H7 (cell line): ENCODE measurements around the gene CHST9. TPM values are rescaled to one million over a fixed set of nuclear protein-coding genes. Genes with fewer than 3 reads are reported as not detected.
A peak's percentile ranks its signal among the peaks of the same experiment; 100 is the strongest.

Experiments
- DNase-seq: peaks from one replicate; pipeline ENCODE4 v3.0.0; 2012
- H3K27me3 ChIP-seq: 2 replicates; pipeline ENCODE4 v1.6.0; 2011; ENCODE audit warnings: mild to moderate bottlenecking, low read length; ENCODE audit not compliant: control insufficient read depth, insufficient read depth
- H3K36me3 ChIP-seq: replicated peaks from 2 replicates; pipeline ENCODE4 v1.5.1; 2011; ENCODE audit warnings: low read length; ENCODE audit not compliant: control insufficient read depth, insufficient read depth
- H3K4me3 ChIP-seq: 2 replicates; pipeline ENCODE4 v1.5.1; 2011; ENCODE audit warnings: low read depth, mild to moderate bottlenecking, control low read depth, low read length, moderate library complexity; ENCODE audit not compliant: insufficient read depth
- total RNA-seq: library from RNA; depleted of rRNA; stranded (reverse); fragments of >200 nt; shearing (Covaris generic); gene quantifications from 2 replicates; pipeline ENCODE4 v1.2.3, GENCODE V29; 2014

The CHST9 gene
- total RNA-seq, 1 experiment from 2014 or later: 2.7 TPM

DNA sequence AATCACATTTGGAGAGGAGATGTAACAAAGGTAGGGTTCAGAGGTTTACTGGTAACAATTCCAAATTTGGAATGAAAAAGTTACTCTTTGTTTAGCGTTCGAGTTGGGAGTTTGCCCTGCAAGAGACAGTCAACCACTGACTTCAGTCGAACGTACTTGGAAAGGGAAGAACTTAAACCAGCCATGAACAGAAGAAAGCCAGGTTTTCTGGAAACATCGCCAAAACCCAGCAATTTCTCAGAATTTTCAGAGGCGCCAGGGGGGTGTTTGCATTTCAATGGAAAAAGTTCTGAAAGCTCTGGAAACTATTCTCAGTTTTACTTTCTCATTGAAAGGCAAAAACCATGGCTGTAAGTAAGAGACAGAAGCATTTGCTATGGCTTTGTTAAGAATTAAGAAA lies 291.1 kb downstream of the CHST9 start:
- DNase-seq: no peak
- no peak overlapping the region for H3K4me3 ChIP-seq
- no peaks in the 10 kb centered on the region for H3K36me3 ChIP-seq
- no peaks in the 10 kb centered on the region for H3K27me3 ChIP-seq

DNA sequence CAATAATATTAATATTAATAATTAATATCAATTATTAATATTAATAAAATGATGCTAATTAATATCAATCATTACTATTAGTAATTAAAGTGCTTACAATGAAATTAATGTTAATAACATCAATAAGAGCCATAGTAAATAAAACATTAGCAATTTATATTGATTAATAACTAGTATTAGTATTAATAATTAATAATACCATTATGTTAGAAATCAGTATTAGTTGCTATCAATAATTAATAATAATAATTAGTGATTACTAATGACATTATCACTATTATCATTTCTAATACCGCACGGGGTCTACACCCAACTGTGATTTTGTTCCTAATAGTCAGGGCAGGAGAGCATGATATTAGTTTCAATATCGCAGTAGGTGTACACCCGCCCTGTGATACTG lies 296.8 kb downstream of the CHST9 start:
- no peaks in the 10 kb centered on the region for H3K27me3 ChIP-seq
- no peaks in the 10 kb centered on the region for H3K36me3 ChIP-seq
- DNase-seq: no peak
- H3K4me3 ChIP-seq: no peak overlapping the region

DNA sequence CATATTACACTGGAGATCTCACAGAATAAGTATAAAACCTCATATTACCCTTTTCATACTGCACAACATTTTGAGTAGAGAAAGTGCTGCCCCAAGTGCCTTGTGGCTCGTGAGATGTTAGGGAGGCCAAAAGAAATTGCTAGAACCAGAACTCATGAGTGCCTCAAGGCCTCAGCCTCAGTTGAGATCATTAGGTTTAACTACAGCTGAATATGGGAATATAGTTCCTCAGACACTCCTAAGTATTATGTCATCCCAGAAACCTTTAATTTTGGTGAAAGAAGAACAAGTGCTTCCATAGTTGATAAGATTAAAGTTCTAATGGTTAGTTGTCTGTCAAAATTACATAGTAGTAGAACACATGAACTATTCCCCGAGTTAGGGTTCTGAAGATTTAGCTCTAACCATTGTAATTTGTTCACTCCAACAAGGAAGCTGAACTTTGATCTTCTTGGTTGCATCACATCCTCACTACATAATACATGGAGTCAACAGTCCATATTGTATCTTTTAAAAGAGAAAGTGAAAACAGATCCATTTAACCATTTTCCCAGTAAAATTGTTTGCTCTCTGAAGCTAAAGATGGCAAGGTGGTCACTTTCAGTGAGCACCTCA lies 310.0 kb downstream of the CHST9 start:
- no peaks in the 10 kb centered on the region for H3K27me3 ChIP-seq
- no peaks in the 10 kb centered on the region for H3K36me3 ChIP-seq
- no peak for DNase-seq
- H3K4me3 ChIP-seq: no peak overlapping the region

DNA sequence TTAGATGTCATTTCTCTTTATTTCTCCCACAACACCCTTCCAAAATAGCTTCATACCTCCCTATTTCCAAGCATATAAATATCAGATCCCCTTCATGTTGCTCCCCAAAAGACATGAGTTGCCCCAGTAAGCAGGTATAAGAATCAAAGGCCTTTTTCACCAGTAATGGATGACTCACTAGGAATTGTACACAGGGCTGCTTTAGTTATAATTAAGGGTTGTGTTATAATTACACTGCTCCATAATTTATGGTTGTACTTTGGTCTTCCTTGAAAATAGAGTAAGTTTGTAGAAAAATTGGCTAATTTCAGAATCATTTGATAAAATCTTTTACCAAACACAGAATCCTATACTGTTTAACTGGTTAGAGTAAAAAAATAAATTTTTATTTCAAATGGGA lies 310.8 kb downstream of the CHST9 start:
- DNase-seq: no peak
- Histone ChIP-seq H3K4me3 (no peak overlapping the region), H3K36me3 (no peaks in the 10 kb centered on the region), H3K27me3 (no peaks in the 10 kb centered on the region)

DNA sequence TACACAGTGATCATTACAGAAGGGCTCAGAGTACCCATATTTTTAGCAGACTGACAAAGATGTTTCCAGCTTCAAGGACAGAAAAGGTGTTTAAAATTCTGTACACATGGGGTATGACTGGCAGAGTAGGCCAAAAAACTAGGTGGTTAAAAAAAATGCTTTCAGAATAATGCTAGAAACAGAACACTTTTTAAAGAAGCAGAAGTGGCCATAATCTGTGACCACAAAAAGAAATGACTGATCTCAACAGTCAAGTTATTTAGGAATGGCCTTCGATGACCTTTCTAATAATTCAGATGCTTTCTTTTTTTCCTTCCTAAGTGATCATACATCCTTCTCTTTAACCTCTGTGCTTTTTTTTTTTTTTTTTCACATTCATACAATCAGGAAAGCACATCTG lies 315.5 kb downstream of the CHST9 start:
- no peaks in the 10 kb centered on the region; the same call in 1 of the 2 replicates for H3K27me3 ChIP-seq
- no peak for DNase-seq
- no peak overlapping the region for H3K4me3 ChIP-seq
- no peaks in the 10 kb centered on the region for H3K36me3 ChIP-seq

DNA sequence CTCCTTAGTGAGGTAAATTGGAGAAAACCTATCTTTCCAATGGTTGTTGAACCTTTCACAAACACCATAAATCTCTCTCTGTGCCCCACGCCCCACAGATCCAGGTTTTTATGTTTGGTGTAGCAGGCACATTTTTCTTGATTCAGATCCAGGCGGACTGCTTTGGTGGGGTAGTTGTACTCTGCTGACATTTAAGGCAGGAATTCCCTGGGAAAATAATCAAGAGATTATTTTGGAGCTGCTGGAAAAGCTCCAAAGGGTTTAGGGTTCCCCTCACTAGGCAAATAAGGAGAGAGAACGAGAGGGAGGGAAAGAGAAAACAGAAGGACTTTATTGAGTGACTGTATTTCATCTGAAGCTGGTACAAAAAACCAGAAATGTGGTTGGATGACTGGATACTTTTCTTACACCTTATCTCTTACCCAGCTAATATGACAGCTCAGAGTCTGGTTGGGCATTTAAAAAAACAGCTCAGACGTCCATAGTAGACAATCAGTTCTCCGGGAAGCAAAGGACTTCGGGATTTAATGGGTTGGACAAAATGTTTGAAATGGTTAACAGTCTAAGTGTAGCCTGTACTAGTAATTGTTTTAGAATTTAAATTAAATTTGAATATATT lies 316.0 kb downstream of the CHST9 start:
- H3K4me3 ChIP-seq: no peak overlapping the region
- no peaks in the 10 kb centered on the region for H3K36me3 ChIP-seq
- DNase-seq: no peak
- H3K27me3 ChIP-seq: peaks cover 2% of the 10 kb centered on the region; the same call in 1 of the 2 replicates

DNA sequence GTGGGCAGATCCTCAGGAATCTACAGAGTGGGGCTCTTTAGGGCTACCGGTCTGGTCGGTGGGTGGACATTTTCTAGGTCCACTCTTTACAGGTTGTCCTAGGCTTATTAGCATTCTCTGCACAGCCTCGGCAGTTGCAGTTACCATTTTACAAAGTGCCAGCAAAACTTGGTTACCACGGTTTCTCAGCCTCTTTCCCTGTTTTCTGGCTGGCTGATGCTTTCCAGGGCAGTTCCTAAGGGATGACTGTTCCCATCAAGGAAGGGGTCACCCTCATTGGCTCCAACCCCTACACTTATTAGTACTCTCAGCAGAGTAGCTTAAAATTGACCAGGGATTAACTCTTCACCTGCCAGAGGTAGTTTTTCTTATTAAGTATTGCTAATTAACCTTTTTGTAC lies 317.6 kb downstream of the CHST9 start:
- H3K36me3 ChIP-seq: no peaks in the 10 kb centered on the region
- H3K4me3 ChIP-seq: no peak overlapping the region
- H3K27me3 ChIP-seq: peaks cover 14% of the 10 kb centered on the region
- DNase-seq: no peak

DNA sequence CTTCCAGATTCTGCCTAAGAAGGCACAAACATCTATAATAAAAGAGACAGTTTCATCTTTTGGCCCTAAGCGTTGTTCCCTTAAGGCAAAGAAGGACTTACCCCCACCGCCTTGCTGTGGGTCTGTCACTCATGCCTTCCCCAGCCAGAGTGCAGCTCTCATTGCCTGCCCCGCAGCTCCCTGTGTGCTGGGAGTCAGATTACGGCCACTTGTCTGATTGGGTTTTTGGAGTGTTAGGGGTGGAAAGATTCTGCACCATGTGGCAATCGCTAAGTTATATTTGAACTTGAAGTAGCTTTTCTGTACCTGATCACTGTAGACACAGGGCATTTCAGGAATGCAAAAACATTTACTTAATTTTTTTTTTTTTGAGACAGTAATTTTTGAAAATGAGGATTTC lies 319.6 kb downstream of the CHST9 start, which contains the start of gene AQP4:
AQP4 (minus strand) TSS at position 151 of the 400 bp plus-strand sequence; CDS start at position 133, 18 bp downstream.
- Histone ChIP-seq H3K4me3 (no peak within 1 kb of the TSS), H3K27me3 (peaks cover 14% of the 10 kb centered on the region), H3K36me3 (no peaks in the 10 kb centered on the region)
- peak; percentile 20 for DNase-seq

DNA sequence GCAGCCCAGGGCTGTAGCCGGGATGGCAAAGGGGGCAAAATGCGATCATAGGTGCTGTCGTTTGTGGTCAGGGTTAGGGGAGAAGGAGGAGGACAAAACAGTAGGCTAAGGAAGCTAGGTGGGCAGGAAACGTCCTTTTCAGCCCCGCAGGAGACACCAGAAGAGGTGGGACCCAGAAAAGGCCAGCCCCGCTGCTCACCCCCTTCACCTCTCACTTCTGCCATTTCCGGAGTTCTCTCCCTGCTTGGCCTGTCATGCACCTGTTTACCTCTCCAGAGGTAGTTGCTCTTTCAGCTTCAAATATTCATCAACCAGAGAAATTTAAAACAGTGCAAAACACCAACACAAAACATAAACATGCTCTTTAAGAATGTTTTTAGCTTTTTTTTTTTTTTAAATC lies 320.4 kb downstream of the CHST9 start:
- H3K36me3 ChIP-seq: no peaks in the 10 kb centered on the region
- DNase-seq: no peak
- H3K27me3 ChIP-seq: peaks cover 14% of the 10 kb centered on the region
- no peak overlapping the region for H3K4me3 ChIP-seq

DNA sequence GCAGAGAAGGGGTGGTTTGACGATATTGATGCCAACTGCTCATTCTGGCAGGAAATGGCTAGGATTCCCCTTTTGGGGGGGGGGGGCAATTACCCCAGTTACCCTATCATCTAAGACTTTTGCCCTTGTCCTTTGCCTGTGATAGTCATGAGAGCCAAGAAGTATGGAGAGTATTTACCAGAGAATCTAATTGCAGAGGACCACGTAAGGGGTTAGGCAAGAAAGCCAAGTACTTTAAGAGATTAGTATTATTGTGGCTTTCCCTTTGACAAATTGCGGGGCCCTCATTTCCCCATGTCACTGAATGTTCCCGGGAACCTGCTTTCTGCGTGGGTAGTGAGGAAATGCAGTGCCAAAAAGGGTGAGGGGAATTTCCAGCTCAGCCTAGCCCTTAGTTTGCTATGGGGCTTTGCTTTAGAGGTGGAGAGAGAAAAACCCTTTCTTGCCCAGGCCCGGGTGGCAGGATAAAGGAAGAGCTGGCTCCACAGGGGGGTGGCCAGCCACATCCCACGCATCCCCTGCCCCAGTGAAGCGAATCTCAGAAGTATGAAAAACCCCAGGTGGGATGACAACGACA lies 321.1 kb downstream of the CHST9 start:
- Histone ChIP-seq H3K36me3 (no peaks in the 10 kb centered on the region), H3K27me3 (peaks cover 14% of the 10 kb centered on the region), H3K4me3 (no peak overlapping the region)
- no peak for DNase-seq

DNA sequence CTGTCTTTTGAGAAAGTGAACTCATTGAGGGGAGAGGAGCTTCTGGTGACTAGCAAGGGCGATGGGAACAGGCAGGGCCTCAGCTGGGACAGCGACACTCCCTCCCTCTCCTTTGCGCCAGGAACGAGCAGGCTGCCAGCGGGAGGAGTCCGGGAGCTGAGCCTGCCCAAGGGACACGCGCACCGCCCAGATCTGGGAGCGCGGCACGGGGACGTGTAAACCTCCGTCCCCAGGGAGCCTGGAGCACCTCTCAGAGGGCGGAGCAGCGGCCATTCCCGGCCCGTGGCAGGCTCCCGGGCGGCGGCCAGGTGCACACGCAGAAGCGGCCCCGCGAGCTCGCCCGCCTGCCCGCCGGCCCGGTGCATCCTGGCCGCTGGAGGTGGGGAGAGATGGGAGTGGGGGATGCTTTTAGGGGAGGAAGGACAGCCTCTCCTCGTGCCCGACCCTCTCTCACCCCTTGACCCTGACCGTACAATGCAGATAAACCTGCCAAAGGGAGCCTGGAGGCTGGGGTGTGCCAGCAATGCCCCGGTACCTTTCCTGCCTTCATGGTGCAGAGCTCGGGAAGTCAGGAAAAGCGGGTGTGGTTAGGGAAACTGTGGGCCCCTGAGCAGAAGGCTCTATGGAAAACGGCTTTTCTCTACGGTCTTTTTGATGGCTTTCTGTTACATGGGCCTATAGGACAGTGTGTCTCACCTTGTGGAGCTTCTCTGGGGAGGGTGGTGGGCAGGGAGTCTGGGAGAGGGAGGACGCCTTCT lies 321.8 kb downstream of the CHST9 start:
- H3K4me3 ChIP-seq: peak overlapping the region; percentile 58
- DNase-seq: peak; percentile 70

DNA sequence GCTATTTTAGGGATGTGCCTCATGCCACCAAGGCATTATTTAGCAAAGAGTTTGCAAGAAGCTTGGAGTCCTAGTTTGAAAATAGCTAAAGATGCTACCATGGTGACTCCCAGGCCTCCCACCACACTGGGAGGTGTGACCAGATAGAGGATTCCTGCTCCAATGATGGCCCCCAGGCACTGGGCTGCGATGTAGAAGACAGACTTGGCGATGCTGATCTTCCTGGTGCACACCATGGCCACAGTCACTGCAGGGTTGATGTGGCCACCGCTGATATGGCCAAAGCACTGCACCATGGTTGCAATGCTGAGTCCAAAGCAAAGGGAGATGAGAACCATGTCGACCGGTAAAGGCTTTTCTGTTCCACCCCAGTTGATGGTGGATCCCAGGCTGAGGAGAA lies 323.0 kb downstream of the CHST9 start:
- no peak for DNase-seq
- H3K4me3 ChIP-seq: no peak overlapping the region
- H3K36me3 ChIP-seq: no peaks in the 10 kb centered on the region
- peaks cover 14% of the 10 kb centered on the region for H3K27me3 ChIP-seq

More for the DNA sequence above, 321.8 kb downstream of the CHST9 start:
- no peaks in the 10 kb centered on the region for H3K36me3 ChIP-seq
- peaks cover 14% of the 10 kb centered on the region for H3K27me3 ChIP-seq
